HG03378 (cell line): ENCODE data around the gene NOM1.

Experiments used
- ATAC-seq: cut with Tn5 transposase; IDR thresholded peaks from one replicate; pipeline ENCODE4 v1.9.1; 2021; ENCODE audit warnings: mild to moderate bottlenecking, moderate library complexity; ENCODE audit not compliant: unreplicated experiment

The NOM1 gene

GRCh38 chr7:156979711-156980110 lies 30.2 kb downstream of the NOM1 start:
- no peak for ATAC-seq

- ATAC-seq, result no peak
Measured at GRCh38 chr7:156984174-156984891, 34.8 kb downstream of the NOM1 start.

GRCh38 chr7:156985101-156985992 lies 35.8 kb downstream of the NOM1 start:
- ATAC-seq, result no peak

- ATAC-seq, result no peak
Measured at GRCh38 chr7:156986378-156986777, 36.9 kb downstream of the NOM1 start.

GRCh38 chr7:156988343-156989185 lies 39.1 kb downstream of the NOM1 start:
- ATAC-seq, result no peak

DNA sequence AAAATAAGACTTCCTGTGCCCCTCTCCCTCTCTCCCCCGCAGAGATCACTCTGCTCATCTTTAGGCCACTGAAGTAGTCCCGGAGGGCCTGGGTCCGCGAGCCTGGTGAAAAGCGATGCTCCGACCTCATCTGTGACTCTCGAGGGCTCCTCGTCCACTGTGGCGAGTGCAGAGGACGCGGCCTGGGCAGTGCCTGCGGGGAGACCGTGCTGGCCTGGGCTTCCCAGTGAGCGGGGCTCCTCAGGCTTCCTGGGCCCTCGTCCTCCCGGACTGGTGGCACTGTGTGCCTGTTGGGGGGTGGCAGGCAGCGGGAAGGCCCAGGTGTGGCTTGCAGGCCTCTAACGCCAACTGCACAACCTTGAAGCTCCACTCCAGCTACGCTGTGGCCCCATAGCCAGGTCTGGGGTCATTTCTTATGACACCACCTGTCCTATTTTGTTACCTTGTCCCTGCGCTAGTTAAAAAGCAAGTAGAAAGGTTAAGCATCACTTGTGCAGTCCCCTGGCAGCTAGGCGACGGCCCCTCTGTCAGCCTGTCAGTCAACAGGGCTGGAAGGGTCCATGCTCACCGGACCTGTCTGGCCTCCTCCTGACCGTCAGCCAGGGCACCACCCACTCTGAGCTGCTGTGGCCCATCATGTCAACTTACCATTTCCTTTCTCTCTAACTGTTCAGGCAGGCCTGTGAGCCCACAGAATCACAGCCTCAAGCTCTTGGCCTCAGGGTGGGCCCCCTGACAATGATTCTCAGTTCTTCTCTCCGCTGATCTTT lies 40.4 kb downstream of the NOM1 start:
- no peak for ATAC-seq

GRCh38 chr7:156993021-156993924 lies 43.8 kb downstream of the NOM1 start:
- ATAC-seq, result no peak

DNA sequence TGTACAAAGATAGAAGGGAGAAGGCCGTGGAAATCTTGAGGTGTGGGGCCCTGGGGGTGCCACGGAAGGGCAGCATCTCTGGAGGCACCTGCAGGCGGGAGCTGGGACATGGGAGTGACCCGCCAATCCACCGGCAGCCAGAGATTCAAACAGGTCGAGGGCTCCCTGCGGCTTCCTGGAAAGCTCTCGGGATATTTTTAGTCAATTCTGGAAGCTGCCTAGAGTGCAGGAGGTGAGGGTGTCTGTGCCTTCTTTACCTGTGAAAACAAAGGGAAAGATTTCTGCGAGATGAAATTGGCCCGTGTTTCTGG lies 44.4 kb downstream of the NOM1 start:
- ATAC-seq, result no peak

GRCh38 chr7:156994417-156994816 lies 44.9 kb downstream of the NOM1 start:
- ATAC-seq, result no peak

GRCh38 chr7:156998988-156999957 lies 49.8 kb downstream of the NOM1 start:
- no peak for ATAC-seq

DNA sequence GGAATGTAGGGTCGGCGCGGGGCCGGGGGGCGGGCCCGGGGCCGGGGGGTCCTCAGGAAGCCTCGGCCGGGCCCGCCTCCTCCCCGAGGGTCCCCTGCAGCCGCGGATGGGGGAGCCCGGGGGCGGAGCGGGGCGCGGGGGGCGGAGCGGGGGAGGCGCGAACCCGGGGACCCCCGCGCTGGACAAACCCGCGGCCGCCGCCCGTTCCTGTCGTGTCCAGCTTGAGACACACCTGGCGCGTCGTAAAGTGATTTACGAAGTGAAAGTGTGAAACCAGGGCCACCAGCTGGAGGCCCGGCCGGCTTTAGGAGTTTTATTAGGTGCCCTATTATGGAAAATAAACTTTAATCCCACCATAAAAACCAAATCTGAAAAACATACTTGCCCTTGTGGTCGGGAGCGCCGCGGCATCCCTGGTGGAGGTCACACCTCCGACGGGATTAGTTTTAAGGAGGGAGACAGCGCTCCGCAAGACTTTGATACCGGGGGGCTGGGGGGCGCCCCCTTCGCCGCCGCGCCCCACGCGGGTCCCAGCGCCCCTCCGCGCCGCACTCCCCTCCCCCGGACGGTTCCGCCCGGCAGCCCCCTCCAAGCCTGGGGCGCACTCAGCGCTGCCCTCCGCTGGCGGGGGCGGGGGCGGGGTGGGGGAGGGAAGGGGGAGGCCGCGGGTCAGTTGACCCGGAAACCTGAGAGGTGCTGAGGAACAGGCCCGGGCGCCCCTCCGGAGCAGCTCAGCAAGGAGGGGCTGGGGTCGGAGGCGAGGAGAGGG lies 50.6 kb downstream of the NOM1 start:
- no peak for ATAC-seq

DNA sequence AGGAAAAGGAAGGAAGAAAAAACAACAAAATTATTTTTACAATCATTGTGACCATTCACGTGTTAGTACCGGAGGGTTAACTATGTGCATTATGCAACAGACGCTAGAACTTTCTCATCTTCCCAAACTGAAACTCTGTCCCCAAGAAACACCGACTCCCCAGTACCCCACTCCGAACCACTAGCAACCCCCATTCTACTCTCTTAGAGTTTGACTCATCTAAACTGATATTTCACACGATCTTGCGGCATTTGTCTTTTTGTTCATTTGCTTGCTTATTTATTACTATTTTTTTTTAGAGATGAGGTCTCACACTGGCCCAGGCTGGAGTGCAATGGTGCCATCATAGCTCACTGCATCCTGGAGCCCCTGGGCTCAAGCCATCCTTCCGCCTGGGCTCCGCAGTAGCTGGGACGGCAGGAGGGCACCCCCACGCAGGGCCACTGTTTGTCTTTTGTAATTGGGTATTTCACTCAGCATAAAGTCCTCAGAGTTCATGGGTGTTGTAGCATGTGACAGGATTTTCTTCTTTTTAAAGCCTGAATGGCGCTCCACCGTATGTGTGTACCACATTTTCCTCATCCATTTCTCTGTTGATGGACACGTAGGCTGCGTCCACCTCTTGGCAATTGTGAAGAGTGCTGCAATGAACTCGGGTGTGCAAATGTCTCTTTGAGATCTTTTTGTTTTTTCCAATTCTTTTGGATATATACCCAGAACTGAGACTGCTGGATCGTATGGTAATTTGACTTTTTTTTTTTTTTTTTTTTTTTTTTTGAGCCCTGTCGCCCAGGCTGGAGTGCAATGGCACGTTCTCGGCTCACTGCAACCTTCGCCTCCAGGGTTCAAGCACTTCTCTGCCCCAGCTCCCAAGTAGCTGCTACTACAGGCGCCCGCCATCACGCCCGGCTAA lies 51.5 kb downstream of the NOM1 start:
- ATAC-seq, result no peak

- no peak for ATAC-seq
Measured at GRCh38 chr7:157001920-157002818, 52.7 kb downstream of the NOM1 start.

GRCh38 chr7:157002819-157003421 lies 53.4 kb downstream of the NOM1 start:
- ATAC-seq, result no peak

DNA sequence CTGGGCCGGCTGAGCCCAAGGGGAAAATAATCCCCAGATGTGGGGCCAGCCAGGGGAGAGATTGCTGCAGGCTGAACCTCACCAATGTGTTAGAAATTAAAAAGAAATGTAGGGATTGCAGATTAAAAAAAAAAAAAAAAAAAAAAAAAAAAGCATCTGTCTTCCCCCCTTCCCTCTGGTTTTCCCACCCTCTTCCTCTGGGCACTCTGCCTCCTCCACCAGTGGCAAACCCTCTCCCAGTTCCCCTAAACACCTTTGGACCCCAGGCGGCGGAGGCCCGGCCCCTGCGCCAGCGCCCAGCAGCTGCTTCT lies 53.9 kb downstream of the NOM1 start:
- ATAC-seq, result no peak
